Transverse colon (tissue), 4 donors: ENCODE results near the gene PTGFRN. TPM values are rescaled to one million over a fixed set of nuclear protein-coding genes. Genes with fewer than 3 reads are reported as not detected.

Experiments used
- DNase-seq: peaks from one replicate; pipeline ENCODE4 v3.0.0-alpha.2; 2019
- H3K27ac ChIP-seq, 4 donors: fragments of 200-600 bp; sonication (generic); 2 replicates each; pipeline ENCODE4 v1.5.1; 2016 to 2018; ENCODE audit warnings: inconsistent platforms in 4 of 4
- H3K27me3 ChIP-seq: fragments of 200-600 bp; sonication (generic); 2 replicates; pipeline ENCODE4 v1.5.1; 2017; ENCODE audit warnings: inconsistent platforms
- H3K36me3 ChIP-seq, 4 donors: fragments of 200-600 bp; sonication (generic); 2 replicates each; pipeline ENCODE4 v1.5.1; 2017 to 2019; ENCODE audit warnings: inconsistent platforms in 4 of 4
- H3K4me1 ChIP-seq, 4 donors: fragments of 200-600 bp; sonication (generic); 2 replicates each; pipeline ENCODE4 v1.5.1; 2017 to 2020; ENCODE audit warnings: inconsistent platforms in 4 of 4
- H3K4me3 ChIP-seq, 4 donors: fragments of 200-600 bp; sonication (generic); 1 replicate in 1 of 4; 2 replicates in 3 of 4; pipeline versions ENCODE4 v1.5.1 to v1.6.1; 2017 to 2019; ENCODE audit warnings: inconsistent platforms in 4 of 4
- H3K9me3 ChIP-seq, 2 donors: fragments of 200-600 bp; sonication (generic); 2 replicates each; pipeline ENCODE4 v1.5.1; 2017 to 2019; ENCODE audit warnings: inconsistent platforms in 2 of 2
- EP300 ChIP-seq: sonication (generic); formaldehyde crosslinking; IDR thresholded peaks from one replicate; pipeline ENCODE4 v1.6.1; 2017; ENCODE audit warnings: antibody characterized with exemption, low read depth
- POLR2A ChIP-seq: fragments of 450-650 bp; IDR thresholded peaks from one replicate; pipeline ENCODE4 v1.6.1; 2016; ENCODE audit warnings: antibody characterized with exemption, mild to moderate bottlenecking, moderate library complexity
- POLR2AphosphoS5 ChIP-seq, 3 donors: sonication (generic); formaldehyde crosslinking; IDR thresholded peaks; one replicate each; pipeline ENCODE4 v1.6.1; 2016; ENCODE audit warnings: antibody characterized with exemption in 3 of 3
- whole genome bisulfite sequencing, 2 donors: methylation state at CpG; one replicate each; pipeline ENCODE4 v1.1.5; 2018; ENCODE audit warnings: low coverage in 1 of 2; 5-methylcytosine and 5-hydroxymethylcytosine counted together
- in situ Hi-C, 4 donors: fragments of 200-750 bp; cut with MboI; loops; one replicate each; pipeline versions ENCODE4 v1.15.0 to v1.15.1; 2017; ENCODE audit warnings: low sequenced_read_pairs in 3 of 4, low pct_ligation_motif_present in 1 of 4, low pct_unique_long_range_greater_than_20kb in 1 of 4
- intact Hi-C: fragments of 100-400 bp; cut with DNase I; formaldehyde crosslinking; loops from one replicate; pipeline ENCODE4 v1.15.1; 2023; ENCODE audit warnings: low total_unique reads
- small RNA-seq, 4 donors: library from RNA; depleted of rRNA; stranded (forward); fragments of <200 nt; gene quantifications; one replicate each; pipeline ENCODE3, GENCODE V24; 2016
- total RNA-seq, 4 donors: library from RNA; depleted of rRNA; stranded (reverse); fragments of >200 nt; gene quantifications; one replicate each; pipeline ENCODE4 v1.1.0, GENCODE V29; 2016
- TF ChIP-seq, protein P1 (sequence below), 5 experiments: fragments of 200-600 bp in 3 of 5; fragments of 450-650 bp in 2 of 5; sonication (generic) in 3 of 5; IDR thresholded peaks; 1 replicate in 2 of 5; 2 replicates in 3 of 5; pipeline ENCODE4 v1.5.1; 2016 to 2017; ENCODE audit warnings: antibody characterized with exemption in 5 of 5, inconsistent platforms in 3 of 5, mild to moderate bottlenecking in 2 of 5, moderate library complexity in 1 of 5

PTGFRN gene
- total RNA-seq, 4 donors from 2014 or later, result 39.6 to 98.9 (median 73.9) TPM

DNA sequence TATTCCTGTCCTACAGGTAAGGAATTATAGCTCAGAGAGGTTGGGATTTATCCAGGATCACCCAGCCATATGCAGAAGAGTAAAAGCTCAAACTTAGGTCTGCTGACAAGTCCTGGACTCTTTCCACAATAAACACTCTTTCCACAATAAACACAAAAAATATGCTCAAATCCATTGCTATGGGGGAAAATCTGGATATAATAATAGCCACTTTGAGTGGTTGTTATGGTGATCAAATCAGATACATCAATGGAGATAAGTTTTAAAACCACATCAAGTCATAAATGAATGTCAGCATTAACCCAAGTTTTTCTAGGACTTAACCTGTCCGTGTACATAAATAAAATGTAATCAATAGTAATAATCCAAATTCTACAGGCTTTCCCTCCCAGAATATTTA, 128.1 kb downstream of the PTGFRN start:
- intact Hi-C loops, result no loop called here

DNA sequence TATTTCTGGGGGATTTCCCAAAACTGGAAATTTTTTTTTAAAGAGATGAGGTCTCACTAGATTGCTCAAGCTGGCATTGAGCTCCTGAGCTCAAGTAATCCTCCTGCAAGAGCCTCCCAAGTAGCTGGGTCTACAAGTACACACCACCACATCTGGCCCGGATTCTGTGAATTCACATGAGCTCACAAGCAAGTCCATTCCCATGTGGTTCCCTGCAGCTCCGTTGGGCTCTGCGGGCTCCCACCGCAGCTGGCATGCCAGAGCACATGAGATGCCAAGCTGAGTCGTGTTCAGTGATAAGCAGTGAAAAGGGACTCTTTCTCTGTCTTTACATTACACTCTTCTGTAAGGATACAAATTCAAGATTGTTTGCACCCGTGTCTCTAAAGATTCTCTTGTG, 128.5 kb downstream of the PTGFRN start:
- TF ChIP-seq POLR2AphosphoS5 (IDR thresholded peaks at IDR 0.05), result no peak
- no peak for TF ChIP-seq EP300
- TF ChIP-seq, protein P1, sequence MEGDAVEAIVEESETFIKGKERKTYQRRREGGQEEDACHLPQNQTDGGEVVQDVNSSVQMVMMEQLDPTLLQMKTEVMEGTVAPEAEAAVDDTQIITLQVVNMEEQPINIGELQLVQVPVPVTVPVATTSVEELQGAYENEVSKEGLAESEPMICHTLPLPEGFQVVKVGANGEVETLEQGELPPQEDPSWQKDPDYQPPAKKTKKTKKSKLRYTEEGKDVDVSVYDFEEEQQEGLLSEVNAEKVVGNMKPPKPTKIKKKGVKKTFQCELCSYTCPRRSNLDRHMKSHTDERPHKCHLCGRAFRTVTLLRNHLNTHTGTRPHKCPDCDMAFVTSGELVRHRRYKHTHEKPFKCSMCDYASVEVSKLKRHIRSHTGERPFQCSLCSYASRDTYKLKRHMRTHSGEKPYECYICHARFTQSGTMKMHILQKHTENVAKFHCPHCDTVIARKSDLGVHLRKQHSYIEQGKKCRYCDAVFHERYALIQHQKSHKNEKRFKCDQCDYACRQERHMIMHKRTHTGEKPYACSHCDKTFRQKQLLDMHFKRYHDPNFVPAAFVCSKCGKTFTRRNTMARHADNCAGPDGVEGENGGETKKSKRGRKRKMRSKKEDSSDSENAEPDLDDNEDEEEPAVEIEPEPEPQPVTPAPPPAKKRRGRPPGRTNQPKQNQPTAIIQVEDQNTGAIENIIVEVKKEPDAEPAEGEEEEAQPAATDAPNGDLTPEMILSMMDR (IDR thresholded peaks at IDR 0.05), result no peak
- no peak for TF ChIP-seq POLR2A
- no peak for DNase-seq

More for the DNA sequence above, 128.1 kb downstream of the PTGFRN start:
- no peaks in the 10 kb centered on the region for H3K9me3 ChIP-seq
- no peaks in the 10 kb centered on the region for H3K36me3 ChIP-seq
- no peaks in the 10 kb centered on the region for H3K4me1 ChIP-seq
- no peaks in the 10 kb centered on the region for H3K27me3 ChIP-seq
- in situ Hi-C loops, result loop anchor here in 2 of 4 donors (25.0 kb wide), 1 partner anchor 451 kb away; no protein-coding TSS in a partner anchor
- TF ChIP-seq POLR2A (no peak), EP300 (no peak), POLR2AphosphoS5 (IDR thresholded peaks at IDR 0.05) (no peak)
- TF ChIP-seq, protein P1 (IDR thresholded peaks at IDR 0.05), result no peak
- no peak for DNase-seq
- H3K4me3 ChIP-seq, result no peak overlapping the region
- WGBS, 2 donors, result 91 to 93% methylated on average over 1 of the region's 1 CpG
- H3K27ac ChIP-seq, result no peak overlapping the region

More for the DNA sequence above, 128.5 kb downstream of the PTGFRN start:
- 86 to 91% methylated on average over 1 to 6 of the region's 6 CpGs for WGBS, 2 donors
- Histone ChIP-seq H3K36me3 (no peaks in the 10 kb centered on the region), H3K4me1 (no peaks in the 10 kb centered on the region), H3K9me3 (no peaks in the 10 kb centered on the region), H3K4me3 (no peak overlapping the region), H3K27ac (no peak overlapping the region), H3K27me3 (no peaks in the 10 kb centered on the region)
- in situ Hi-C loops, result loop anchor here in 2 of 4 donors (25.0 kb wide), 1 partner anchor 451 kb away; no protein-coding TSS in a partner anchor
- intact Hi-C loops, result no loop called here

Small RNA genes within 50 kb of the gene (small RNA-seq; reads per million reads assigned to genes)
- gene RNA5SP55, result 0 reads per million in 4 donors

Other genes starting within 250 kb of the PTGFRN start
- gene IGSF3, start 242.2 kb upstream of the PTGFRN start, total RNA-seq, result 10 to 100 TPM; 36.7 to 75.8 (median 56.9) TPM
- gene CD2, start 155.5 kb upstream of the PTGFRN start, total RNA-seq, result 1 to 10 TPM in 3 of 4 donors, not detected in 1; 5.0 to 8.7 (median 6.3) TPM
- gene CD101, start 91.8 kb downstream of the PTGFRN start, total RNA-seq, result 10 to 100 TPM in 1 of 4 donors, 1 to 10 TPM in 2, under 1 TPM in 1; 0.40 to 24.3 (median 4.0) TPM
- gene TTF2, start 150.4 kb downstream of the PTGFRN start, total RNA-seq, result 10 to 100 TPM in 3 of 4 donors, 1 to 10 TPM in 1; 9.6 to 25.9 (median 16.6) TPM
- 100 to 1,000 TPM in 1 of 4 donors, 1 to 10 TPM in 3; 2.6 to 106 (median 3.1) TPM for gene TRIM45, start 211.8 kb downstream of the PTGFRN start, total RNA-seq